ENCODE results near the gene SELENOS.
A peak's percentile ranks its signal among the peaks of the same experiment; 100 is the strongest.

Gene SELENOS

DNA sequence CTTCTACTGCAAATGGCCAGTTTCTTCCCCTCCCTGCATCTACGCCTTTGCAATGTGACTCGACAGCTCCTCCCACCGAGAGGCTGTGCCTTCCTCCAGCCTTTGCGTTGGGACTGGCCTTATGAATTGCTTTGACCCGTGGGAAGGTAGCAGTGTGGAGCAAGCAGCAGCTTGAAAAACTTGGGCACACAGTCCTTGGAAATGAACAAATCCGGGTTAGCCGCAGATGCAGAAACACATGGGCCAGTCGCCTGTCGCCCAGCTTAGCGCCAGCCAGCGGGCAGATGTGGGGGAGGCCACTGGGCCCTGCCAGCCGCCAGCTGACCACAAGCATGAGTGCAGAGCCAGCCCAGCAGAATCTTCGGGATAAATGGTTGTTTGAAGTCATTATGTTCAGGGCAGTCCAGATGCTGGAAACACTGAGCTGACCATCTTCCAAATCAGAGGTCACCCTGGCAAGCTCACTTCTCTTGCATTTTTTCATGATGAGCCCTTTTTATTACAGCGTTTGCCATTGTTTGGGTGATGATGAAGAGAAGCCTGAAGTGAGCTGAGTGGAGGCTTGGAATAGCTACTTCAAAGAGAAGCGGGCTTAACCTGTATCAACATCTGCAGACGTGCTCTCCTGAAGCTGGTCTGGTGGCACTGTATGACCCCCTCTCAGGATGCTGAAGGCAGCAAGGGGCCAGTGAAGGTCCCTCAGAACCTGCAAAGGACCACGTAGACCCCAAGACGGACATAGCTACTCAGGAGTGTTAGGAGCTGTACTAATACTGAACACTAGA is 9.8 kb downstream of the SELENOS start:
- H3K4me1 ChIP-seq (ENCODE audit: control insufficient read depth, insufficient read depth, low read length): peaks cover 32% of the 10 kb centered on the region
- H3K36me3 ChIP-seq (ENCODE audit: insufficient read depth, low read length): peaks cover 38% of the 10 kb centered on the region
- H3K27me3 ChIP-seq (ENCODE audit: control insufficient read depth, insufficient read depth, low read length): no peaks in the 10 kb centered on the region
- peak overlapping the region; percentile 63 for H3K9ac ChIP-seq (ENCODE audit: low read depth, low read length)
- H3K4me3 ChIP-seq (ENCODE audit: low read length): peak overlapping the region; percentile 11
- H3K9me3 ChIP-seq (replicated peaks; ENCODE audit: low read length): no peaks in the 10 kb centered on the region
- peak overlapping the region; percentile 71 for H3K4me2 ChIP-seq (ENCODE audit: low read length)

DNA sequence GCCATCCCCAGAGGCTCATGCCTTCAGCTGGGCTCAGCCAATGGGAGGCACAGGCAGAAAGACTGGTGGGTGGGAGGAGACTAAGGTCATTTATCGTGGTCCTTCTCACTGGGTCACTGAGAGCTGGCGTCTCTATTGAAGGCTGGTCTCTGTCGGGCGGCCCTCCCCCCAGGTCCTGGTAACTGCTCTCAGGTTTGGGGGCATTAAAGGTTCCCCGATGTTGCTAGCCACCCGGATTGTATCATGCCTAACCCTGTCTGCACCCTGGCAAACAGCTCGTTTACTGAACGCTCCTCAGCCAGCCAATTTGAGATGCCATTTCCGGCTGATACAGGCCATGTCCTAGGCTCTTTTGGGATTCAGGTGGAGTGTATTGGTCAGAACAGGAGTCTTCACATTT is 10.5 kb downstream of the SELENOS start:
- Histone ChIP-seq H3K27me3 (ENCODE audit: control insufficient read depth, insufficient read depth, low read length) (peaks cover 4% of the 10 kb centered on the region), H3K36me3 (ENCODE audit: insufficient read depth, low read length) (peaks cover 31% of the 10 kb centered on the region), H3K4me2 (ENCODE audit: low read length) (peak overlapping the region; percentile 71), H3K4me3 (ENCODE audit: low read length) (peak overlapping the region; percentile 36), H3K9ac (ENCODE audit: low read depth, low read length) (peak overlapping the region; percentile 63), H3K9me3 (replicated peaks; ENCODE audit: low read length) (no peaks in the 10 kb centered on the region), H3K4me1 (ENCODE audit: control insufficient read depth, insufficient read depth, low read length) (peaks cover 32% of the 10 kb centered on the region)

DNA sequence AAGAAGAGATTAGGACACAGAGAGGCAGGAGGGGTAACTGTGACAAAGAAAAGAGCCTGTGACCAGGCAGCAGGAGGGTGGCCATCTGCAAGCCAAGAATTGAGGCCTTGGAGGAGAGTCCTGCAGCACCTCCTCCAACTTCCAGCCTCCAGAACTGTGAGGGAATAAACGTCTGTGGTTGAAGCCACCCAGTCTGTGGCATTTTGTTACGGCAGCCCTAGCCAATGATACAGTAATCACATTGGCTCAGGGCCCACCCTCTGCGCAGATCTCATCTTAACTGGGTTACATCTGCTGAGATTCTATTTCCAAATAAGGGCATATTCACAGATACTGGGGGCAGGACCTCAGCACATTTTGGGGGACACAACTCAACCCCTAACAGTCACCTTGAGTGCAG is 11.3 kb downstream of the SELENOS start:
- Histone ChIP-seq H3K4me2 (ENCODE audit: low read length) (no peak overlapping the region), H3K36me3 (ENCODE audit: insufficient read depth, low read length) (peaks cover 24% of the 10 kb centered on the region), H3K9ac (ENCODE audit: low read depth, low read length) (no peak overlapping the region), H3K27me3 (ENCODE audit: control insufficient read depth, insufficient read depth, low read length) (peaks cover 6% of the 10 kb centered on the region), H3K4me3 (ENCODE audit: low read length) (no peak overlapping the region), H3K4me1 (ENCODE audit: control insufficient read depth, insufficient read depth, low read length) (peaks cover 32% of the 10 kb centered on the region), H3K9me3 (replicated peaks; ENCODE audit: low read length) (no peaks in the 10 kb centered on the region)

DNA sequence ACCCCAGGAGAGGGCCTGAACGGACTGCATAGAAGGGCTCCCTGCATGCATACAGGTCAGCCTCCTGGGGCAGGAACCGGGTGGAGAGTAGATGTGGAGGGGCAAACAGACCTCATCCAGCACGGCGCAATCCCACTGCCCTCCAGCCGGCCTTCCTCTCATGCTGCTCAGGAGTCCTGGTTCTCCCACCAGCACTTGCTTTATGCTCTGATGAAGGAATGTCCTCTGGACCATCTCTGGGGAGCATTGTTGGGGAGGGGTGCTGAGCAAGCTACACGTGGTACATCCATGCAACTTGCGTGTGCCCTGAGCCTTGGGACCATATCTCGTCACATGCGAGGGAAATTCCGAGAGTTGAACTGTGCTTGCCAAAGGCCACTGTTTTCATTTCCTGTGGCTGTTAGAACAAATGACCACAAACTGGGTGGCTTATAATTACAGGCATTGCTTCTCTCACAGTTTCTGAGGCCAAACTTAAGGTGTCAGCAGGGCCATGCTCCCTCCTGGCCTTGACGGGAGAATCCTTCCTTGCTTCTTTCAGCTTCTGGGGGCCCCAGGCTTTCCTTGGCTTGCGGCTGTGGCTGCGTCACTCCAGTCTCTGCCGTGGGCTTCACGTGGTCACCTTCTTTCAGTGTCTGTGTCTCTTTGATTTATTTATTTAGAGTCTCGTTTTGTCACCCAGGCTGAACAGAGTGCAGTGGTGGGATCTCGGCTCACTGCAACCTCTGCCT is 12.2 kb downstream of the SELENOS start:
- H3K4me1 ChIP-seq (ENCODE audit: control insufficient read depth, insufficient read depth, low read length): peaks cover 32% of the 10 kb centered on the region
- H3K9me3 ChIP-seq (replicated peaks; ENCODE audit: low read length): no peaks in the 10 kb centered on the region
- no peak overlapping the region for H3K4me2 ChIP-seq (ENCODE audit: low read length)
- peaks cover 6% of the 10 kb centered on the region for H3K27me3 ChIP-seq (ENCODE audit: control insufficient read depth, insufficient read depth, low read length)
- no peak overlapping the region for H3K9ac ChIP-seq (ENCODE audit: low read depth, low read length)
- no peak overlapping the region for H3K4me3 ChIP-seq (ENCODE audit: low read length)
- peaks cover 14% of the 10 kb centered on the region for H3K36me3 ChIP-seq (ENCODE audit: insufficient read depth, low read length)

DNA sequence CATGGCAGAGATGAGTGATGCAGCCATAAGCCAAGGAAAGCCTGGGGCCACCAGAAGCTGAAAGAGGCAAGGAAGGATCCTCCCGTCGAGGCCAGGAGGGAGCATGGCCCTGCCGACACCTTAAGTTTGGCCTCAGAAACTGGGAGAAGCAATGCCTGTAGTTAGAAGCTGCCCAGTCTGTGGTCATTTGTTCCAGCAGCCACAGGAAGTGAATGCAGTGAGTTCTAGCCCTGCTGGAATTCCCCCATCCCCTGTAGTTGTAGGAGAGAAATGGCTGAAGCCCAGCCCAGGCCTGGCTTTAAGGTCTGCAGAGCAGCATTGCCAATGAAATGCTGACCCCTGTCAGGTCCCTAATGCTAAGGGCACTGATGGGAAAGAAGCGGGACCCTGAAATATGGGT is 13.3 kb downstream of the SELENOS start:
- Histone ChIP-seq H3K27me3 (ENCODE audit: control insufficient read depth, insufficient read depth, low read length) (peaks cover 6% of the 10 kb centered on the region), H3K4me3 (ENCODE audit: low read length) (no peak overlapping the region), H3K4me2 (ENCODE audit: low read length) (no peak overlapping the region), H3K9ac (ENCODE audit: low read depth, low read length) (no peak overlapping the region), H3K36me3 (ENCODE audit: insufficient read depth, low read length) (peaks cover 4% of the 10 kb centered on the region), H3K9me3 (replicated peaks; ENCODE audit: low read length) (no peaks in the 10 kb centered on the region), H3K4me1 (ENCODE audit: control insufficient read depth, insufficient read depth, low read length) (peaks cover 32% of the 10 kb centered on the region)

DNA sequence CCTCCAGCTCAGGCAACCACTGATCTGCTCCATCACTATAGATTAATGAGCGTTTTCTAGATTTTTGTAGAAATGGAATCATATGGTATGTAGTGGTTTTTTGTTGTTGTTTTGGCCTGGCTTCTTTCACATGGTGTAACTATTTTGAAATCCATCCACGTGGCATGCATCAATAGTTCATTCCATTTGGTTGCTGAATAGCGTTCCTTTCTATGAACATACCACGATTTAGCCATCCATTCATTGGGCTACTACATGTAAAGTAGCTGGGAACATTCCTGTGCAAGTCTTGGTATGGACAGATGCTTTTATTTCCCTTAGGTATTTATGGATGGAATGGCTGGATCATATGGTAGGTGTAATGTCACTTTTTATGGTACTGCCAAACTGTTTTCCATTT is 14.7 kb downstream of the SELENOS start:
- H3K4me2 ChIP-seq (ENCODE audit: low read length): no peak overlapping the region
- peaks cover 6% of the 10 kb centered on the region for H3K27me3 ChIP-seq (ENCODE audit: control insufficient read depth, insufficient read depth, low read length)
- H3K4me3 ChIP-seq (ENCODE audit: low read length): no peak overlapping the region
- H3K4me1 ChIP-seq (ENCODE audit: control insufficient read depth, insufficient read depth, low read length): peaks cover 19% of the 10 kb centered on the region
- no peak overlapping the region for H3K9ac ChIP-seq (ENCODE audit: low read depth, low read length)
- H3K9me3 ChIP-seq (replicated peaks; ENCODE audit: low read length): no peaks in the 10 kb centered on the region
- no peaks in the 10 kb centered on the region for H3K36me3 ChIP-seq (ENCODE audit: insufficient read depth, low read length)

DNA sequence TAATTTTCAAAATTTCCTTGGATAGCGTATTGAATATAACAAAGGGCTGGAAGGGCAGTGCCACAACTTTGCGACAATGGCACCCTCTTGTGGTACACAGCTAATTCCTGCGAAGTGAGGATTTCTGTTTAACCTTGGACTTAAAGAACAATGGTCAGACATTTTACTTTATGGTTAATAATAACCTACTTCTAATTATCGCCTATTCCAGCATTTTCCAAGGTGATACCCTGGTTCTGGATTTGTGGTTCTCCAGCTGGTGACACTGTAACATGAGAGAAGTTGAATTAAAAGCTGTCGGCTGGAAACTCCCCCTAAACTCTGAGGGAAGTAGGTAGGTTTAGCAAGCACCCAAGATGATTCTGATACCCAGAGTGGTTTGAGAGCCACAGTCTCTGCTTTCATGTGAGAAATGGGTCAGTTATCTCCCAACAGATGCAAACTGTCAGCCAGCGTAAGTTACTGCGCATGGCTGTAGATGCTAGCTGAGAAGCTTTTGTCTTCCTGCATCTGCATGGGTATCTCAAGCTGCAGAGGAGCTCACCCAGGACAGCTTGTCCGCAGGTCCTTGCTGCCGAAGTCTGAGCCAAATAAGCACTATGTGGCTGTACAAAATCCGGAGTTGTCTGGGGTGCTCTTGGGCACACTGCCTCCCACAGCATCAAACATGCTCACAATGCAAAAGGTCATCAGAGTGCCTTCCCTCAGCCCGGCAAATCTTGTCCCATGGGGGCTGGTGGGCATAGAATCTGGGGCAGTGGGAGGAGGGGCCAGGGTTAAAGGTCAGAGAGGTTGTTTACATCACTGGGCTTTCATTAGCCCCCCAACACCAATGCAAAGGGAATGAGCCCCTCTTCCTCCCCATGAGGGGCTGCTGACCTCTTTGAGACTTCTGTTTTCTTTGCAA is 18.8 kb downstream of the SELENOS start:
- no peak overlapping the region for H3K9ac ChIP-seq (ENCODE audit: low read depth, low read length)
- peaks cover 6% of the 10 kb centered on the region for H3K27me3 ChIP-seq (ENCODE audit: control insufficient read depth, insufficient read depth, low read length)
- H3K4me1 ChIP-seq (ENCODE audit: control insufficient read depth, insufficient read depth, low read length): no peaks in the 10 kb centered on the region
- no peak overlapping the region for H3K4me3 ChIP-seq (ENCODE audit: low read length)
- no peaks in the 10 kb centered on the region for H3K36me3 ChIP-seq (ENCODE audit: insufficient read depth, low read length)
- H3K9me3 ChIP-seq (replicated peaks; ENCODE audit: low read length): no peaks in the 10 kb centered on the region
- H3K4me2 ChIP-seq (ENCODE audit: low read length): no peak overlapping the region

DNA sequence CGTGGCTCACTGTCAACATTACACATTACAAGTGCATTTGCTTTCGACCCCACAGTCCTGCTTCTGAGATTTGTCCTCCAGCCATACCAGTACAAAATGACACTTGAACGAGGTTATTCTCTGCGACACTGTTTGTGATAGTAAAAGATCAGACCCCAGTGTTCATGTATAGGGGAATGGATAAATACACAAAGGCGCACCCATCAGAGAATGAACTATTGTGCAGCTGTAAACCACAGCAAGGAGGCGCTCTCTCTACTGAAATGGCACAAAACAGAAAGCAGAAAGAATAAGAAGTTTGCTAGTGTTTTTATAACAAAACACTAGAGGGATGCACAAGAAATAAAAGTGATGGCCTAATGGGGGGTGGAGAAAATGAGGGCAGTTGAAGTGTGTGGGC is 20.5 kb downstream of the SELENOS start:
- Histone ChIP-seq H3K4me1 (ENCODE audit: control insufficient read depth, insufficient read depth, low read length) (peaks cover 6% of the 10 kb centered on the region), H3K4me2 (ENCODE audit: low read length) (no peak overlapping the region), H3K9me3 (replicated peaks; ENCODE audit: low read length) (no peaks in the 10 kb centered on the region), H3K4me3 (ENCODE audit: low read length) (no peak overlapping the region), H3K9ac (ENCODE audit: low read depth, low read length) (no peak overlapping the region), H3K36me3 (ENCODE audit: insufficient read depth, low read length) (no peaks in the 10 kb centered on the region), H3K27me3 (ENCODE audit: control insufficient read depth, insufficient read depth, low read length) (peaks cover 2% of the 10 kb centered on the region)

DNA sequence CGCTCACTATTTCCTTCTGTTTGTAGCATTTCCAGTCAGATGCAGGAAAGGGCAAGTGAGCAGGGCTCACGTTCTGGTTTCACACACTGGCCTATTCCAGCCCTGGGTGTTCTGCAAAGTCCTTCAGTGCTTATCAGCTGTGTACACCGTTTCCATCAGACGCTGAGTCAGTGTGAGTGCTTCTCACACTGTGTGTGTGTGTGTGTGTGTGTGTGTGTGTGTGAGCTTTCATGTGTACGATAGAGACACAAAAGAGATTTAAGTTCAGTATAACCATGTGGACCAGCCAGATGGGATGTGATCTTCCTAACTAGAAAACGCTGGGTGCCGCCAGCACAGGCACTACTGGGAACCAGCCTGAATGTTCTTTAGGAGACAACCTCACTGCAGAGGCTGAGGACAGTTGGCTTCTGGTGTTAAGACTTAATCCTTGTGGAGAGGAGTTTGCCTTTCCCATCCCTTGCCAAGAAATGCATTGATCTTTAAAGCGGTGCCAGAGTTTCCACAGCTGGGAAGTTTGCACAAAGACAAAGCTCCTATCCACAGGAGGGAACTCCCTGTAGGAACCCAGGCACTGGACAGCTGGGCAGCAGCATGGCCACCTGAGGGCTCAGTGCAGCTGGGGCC is 21.6 kb downstream of the SELENOS start:
- Histone ChIP-seq H3K4me3 (ENCODE audit: low read length) (no peak overlapping the region), H3K9me3 (replicated peaks; ENCODE audit: low read length) (no peaks in the 10 kb centered on the region), H3K36me3 (ENCODE audit: insufficient read depth, low read length) (no peaks in the 10 kb centered on the region)

DNA sequence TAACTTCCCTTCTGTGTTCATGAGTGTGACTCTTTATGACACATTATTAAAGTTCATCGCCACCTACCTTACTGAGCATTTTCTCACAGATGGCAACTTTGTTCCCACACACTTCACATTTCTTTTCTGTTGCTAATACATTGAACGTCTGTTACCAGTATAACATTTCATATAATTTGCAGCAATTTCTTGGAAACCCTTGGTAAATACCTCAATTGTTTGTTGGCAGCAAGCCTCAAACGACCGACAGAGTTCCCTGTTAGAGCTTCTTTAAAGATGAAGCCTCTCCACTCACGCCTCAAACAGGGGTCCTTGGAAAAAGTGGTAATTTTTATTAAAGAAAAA is 22.3 kb downstream of the SELENOS start:
- Histone ChIP-seq H3K27me3 (ENCODE audit: control insufficient read depth, insufficient read depth, low read length) (no peaks in the 10 kb centered on the region), H3K36me3 (ENCODE audit: insufficient read depth, low read length) (no peaks in the 10 kb centered on the region), H3K4me2 (ENCODE audit: low read length) (no peak overlapping the region), H3K4me3 (ENCODE audit: low read length) (no peak overlapping the region), H3K9ac (ENCODE audit: low read depth, low read length) (no peak overlapping the region), H3K9me3 (replicated peaks; ENCODE audit: low read length) (no peaks in the 10 kb centered on the region), H3K4me1 (ENCODE audit: control insufficient read depth, insufficient read depth, low read length) (peaks cover 8% of the 10 kb centered on the region)

More for the DNA sequence above, 21.6 kb downstream of the SELENOS start:
- Histone ChIP-seq H3K4me1 (ENCODE audit: control insufficient read depth, insufficient read depth, low read length) (peaks cover 6% of the 10 kb centered on the region), H3K4me2 (ENCODE audit: low read length) (no peak overlapping the region), H3K9ac (ENCODE audit: low read depth, low read length) (no peak overlapping the region), H3K27me3 (ENCODE audit: control insufficient read depth, insufficient read depth, low read length) (no peaks in the 10 kb centered on the region)

Data from skeletal muscle satellite cell (primary cell).